ENCODE measurements around the gene FOXK2. TPM values are rescaled to one million over a fixed set of nuclear protein-coding genes. Genes with fewer than 3 reads are reported as not detected.
A peak's percentile ranks its signal among the peaks of the same experiment; 100 is the strongest.

Gene FOXK2
- total RNA-seq, 1 experiment from 2014 or later: 72.0 TPM

GRCh38 chr17:82560802-82561428, 41.4 kb downstream of the FOXK2 start:
- Mint-ChIP-seq H3K27ac (peak overlapping the region; percentile 71 to 93 (median 88); a peak in 5 of 7 replicates), H3K36me3 (ENCODE audit: insufficient read depth in 1 of 3, low read depth in 3 of 3) (peaks cover 8 to 26% (median 24%) of the 10 kb centered on the region in 3 experiments; a peak in 6 of 7 replicates), H3K4me3 (no peak overlapping the region; a peak in 1 of 5 replicates), H3K9me3 (no peaks in the 10 kb centered on the region), H3K27me3 (ENCODE audit: low read depth) (no peaks in the 10 kb centered on the region), H3K4me1 (peaks cover 17 to 28% of the 10 kb centered on the region in 2 experiments)
- H3K23ac ChIP-seq (ENCODE audit: insufficient read length, low read depth, low read length): no peak overlapping the region
- H4K20me1 ChIP-seq (ENCODE audit: control insufficient read depth, insufficient read depth, insufficient read length): peaks cover 8% of the 10 kb centered on the region
- no peak overlapping the region for H2BK15ac ChIP-seq (ENCODE audit: low read depth, low read length)
- no peak overlapping the region for H3K4me2 ChIP-seq (ENCODE audit: insufficient read depth, insufficient read length, low read length)
- no peak overlapping the region for H2BK5ac ChIP-seq (ENCODE audit: insufficient read length, low read length)
- H2BK20ac ChIP-seq (ENCODE audit: low read depth, low read length, poor library complexity, severe bottlenecking): no peak overlapping the region
- H3K23me2 ChIP-seq (ENCODE audit: insufficient read length, low read depth, low read length, poor library complexity, severe bottlenecking): no peaks in the 10 kb centered on the region
- H3K79me1 ChIP-seq (ENCODE audit: insufficient read depth, low read depth, low read length, poor library complexity, severe bottlenecking): peaks cover 19% of the 10 kb centered on the region
- H4K8ac ChIP-seq (replicated peaks; ENCODE audit: insufficient read length, low read depth, low read length): no peak overlapping the region
- no peak overlapping the region for H3K9ac ChIP-seq (ENCODE audit: extremely low read depth, insufficient read length, low read length)
- no peak overlapping the region for H3K27ac ChIP-seq (ENCODE audit: insufficient read length, low read depth, low read length)
- no peak overlapping the region for H4K5ac ChIP-seq (ENCODE audit: insufficient read length, low read depth, low read length)
- H3K79me2 ChIP-seq (ENCODE audit: insufficient read depth, low read length): peaks cover 47% of the 10 kb centered on the region; the same call in 1 of the 2 replicates
- no peaks in the 10 kb centered on the region; the same call in 1 of the 2 replicates for H3K4me1 ChIP-seq (ENCODE audit: insufficient read depth, low read length)
- H3T11ph ChIP-seq (ENCODE audit: low read length): no peak overlapping the region
- H2AFZ ChIP-seq (ENCODE audit: low read length): no peak overlapping the region
- no peak overlapping the region for H2AK5ac ChIP-seq (ENCODE audit: insufficient read length, low read length)
- no CpG with 5 or more reads among the region's 9 CpGs for WGBS (ENCODE audit: extremely low coverage, insufficient read length, low lambda C conversion rate)
- H3K18ac ChIP-seq (ENCODE audit: insufficient read length, low read depth, low read length): no peak overlapping the region
- H3K4ac ChIP-seq (ENCODE audit: low read depth, low read length): no peak overlapping the region
- no peak overlapping the region for H4K91ac ChIP-seq (ENCODE audit: insufficient read length, low read depth, low read length)
- H3K14ac ChIP-seq (ENCODE audit: insufficient read depth, low read length): peak overlapping the region; percentile 48; the same call in 1 of the 2 replicates
- no peak overlapping the region for H3K56ac ChIP-seq (ENCODE audit: insufficient read length, low read depth, low read length)
- H3K27me3 ChIP-seq (ENCODE audit: insufficient read depth, low read length): no peaks in the 10 kb centered on the region
- no peak for DNase-seq
- TF ChIP-seq CTCF (conservative IDR thresholded peaks at IDR 0.05): no peak
- H2BK12ac ChIP-seq (ENCODE audit: insufficient read length, low read depth, low read length): no peak overlapping the region
- H2BK120ac ChIP-seq (ENCODE audit: low read depth, low read length, poor library complexity, severe bottlenecking): no peak overlapping the region
- H3K9me3 ChIP-seq (ENCODE audit: control insufficient read depth, low read depth, low read length): no peaks in the 10 kb centered on the region

Data from H9 (cell line).